Skeletal muscle cell (primary cell): ENCODE data around the gene DMAP1.

Experiments used
- DNase-seq: peaks from one replicate; pipeline ENCODE4 v3.0.0-alpha.2; 2010; ENCODE audit warnings: low read depth
- H3K4me3 ChIP-seq: 2 replicates; pipeline ENCODE4 v1.5.1; 2011; ENCODE audit warnings: low read depth, mild to moderate bottlenecking, control low read depth, low read length, moderate library complexity

DMAP1 gene

GRCh38 chr1:44249543-44249942 is 36.3 kb downstream of the DMAP1 start:
- H3K4me3 ChIP-seq: no peak overlapping the region
- DNase-seq: no peak

GRCh38 chr1:44250068-44250781 is 37.0 kb downstream of the DMAP1 start:
- H3K4me3 ChIP-seq: no peak overlapping the region
- DNase-seq: no peak

DNA sequence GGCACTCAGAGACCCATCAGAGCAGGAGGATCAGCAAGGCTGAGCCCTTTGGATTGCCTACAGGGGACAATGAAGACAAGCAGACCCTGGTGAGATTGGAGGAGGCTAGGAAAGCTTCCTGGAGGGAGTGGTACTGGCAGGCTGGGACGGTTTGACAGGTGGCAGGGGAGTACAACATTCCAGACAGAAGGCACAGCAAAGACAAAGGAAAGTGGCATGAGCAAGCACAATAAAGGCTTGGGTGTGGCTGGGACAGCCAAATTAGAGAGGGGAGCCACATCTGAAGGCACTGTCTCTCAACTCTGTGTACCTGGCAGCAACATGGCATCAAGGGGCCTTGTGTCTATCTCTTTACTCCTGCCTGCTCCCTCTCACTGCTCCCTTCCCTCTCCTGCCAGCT is 38.2 kb downstream of the DMAP1 start:
- DNase-seq: no peak

GRCh38 chr1:44251989-44252671 is 38.9 kb downstream of the DMAP1 start:
- DNase-seq: no peak
- H3K4me3 ChIP-seq: no peak overlapping the region

More for the DNA sequence above, 38.2 kb downstream of the DMAP1 start:
- no peak overlapping the region for H3K4me3 ChIP-seq

GRCh38 chr1:44254392-44254910 is 41.2 kb downstream of the DMAP1 start:
- no peak overlapping the region for H3K4me3 ChIP-seq
- no peak for DNase-seq

- DNase-seq: no peak
- H3K4me3 ChIP-seq: no peak overlapping the region
These were observed 43.7 kb downstream of the DMAP1 start for GRCh38 chr1:44256762-44257554.

DNA sequence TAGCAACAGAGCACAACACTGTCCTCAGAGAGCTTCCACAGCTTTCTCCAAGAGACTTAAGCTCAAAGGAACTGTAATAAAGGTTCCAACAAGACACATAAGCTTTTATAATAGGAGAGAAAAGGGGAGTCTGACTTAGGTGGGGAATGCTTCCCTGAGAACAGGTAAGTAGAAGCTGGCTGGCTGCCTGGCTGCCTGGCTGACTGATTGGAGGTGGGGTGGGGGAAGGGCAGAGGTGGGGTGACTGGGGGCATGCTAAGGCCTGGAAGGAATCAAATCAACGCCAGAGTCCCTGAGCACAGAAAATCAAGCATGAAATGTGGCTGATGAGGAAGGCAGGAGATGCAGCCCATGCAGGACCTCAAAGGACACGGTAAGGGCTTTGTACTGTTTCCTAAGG is 45.8 kb downstream of the DMAP1 start:
- no peak overlapping the region for H3K4me3 ChIP-seq
- no peak for DNase-seq

DNA sequence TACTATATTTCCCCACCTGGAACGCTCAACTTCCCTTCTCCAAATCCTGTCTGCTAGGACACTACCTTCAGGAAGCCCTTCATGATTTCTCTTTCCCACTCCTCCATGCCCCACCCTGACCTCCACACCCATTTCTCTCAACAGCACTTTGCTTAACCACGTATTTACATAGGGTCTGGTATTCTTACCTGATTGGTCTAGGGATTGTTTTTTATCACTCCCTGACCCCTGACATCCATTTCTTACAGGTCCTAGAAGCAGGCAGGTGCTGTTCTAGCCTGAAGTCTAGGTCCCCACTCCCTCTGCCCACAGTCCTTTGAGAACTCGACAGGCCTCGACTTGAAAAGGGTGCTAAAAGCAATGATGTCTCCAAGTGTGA is 47.5 kb downstream of the DMAP1 start:
- no peak overlapping the region for H3K4me3 ChIP-seq
- no peak for DNase-seq

DNA sequence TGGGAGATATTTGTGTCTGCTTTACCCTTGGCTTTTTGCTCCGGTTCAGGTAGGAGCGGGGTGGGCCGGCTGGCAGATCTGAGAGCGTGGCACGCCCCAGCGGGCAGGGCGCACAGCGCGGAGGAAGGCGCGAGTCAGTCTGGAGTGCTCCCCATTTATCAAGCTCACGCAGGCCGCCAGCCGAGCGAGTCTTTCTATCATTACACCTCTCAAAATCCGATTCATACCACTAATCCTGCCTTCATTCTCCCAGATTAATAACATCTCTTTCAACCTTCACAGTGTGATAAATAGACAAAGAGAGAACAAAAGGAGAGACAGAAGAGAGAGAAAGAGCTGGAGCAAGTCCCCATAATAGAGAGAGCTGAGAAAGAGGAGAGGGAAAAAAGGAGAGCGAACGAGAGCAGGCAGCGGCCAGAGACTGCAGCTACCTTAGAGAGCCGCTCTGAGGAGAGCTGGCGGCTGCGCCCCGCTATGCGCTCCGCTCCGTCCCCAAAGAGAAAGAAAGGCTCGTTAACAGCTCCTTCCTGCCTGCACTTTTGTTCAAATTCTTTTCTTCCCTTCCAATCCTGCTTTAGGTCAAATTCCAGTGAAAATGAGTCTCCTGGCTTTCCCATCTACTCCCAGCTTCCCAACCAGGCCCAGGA is 48.0 kb downstream of the DMAP1 start:
- no peak for DNase-seq
- H3K4me3 ChIP-seq: no peak overlapping the region

DNA sequence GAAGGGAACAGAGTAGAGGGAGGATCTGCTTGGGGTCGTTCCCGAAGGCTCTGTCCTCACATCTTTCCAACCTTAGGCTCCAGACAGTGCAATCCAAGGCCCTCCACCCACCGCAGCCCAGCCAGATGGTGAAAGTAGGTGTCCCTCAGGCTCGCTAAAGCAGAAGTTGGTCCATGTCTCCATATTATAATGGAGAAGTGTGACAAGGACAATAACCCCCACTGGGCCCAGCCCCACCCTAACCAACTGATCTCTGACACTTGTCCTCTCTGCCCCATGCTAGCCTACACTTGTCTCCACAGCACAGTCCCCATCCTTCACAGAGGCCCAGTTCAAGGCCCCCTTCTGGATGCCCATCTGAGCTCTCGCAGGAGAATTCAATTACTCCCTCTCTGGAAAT is 48.7 kb downstream of the DMAP1 start:
- no peak for DNase-seq
- no peak overlapping the region for H3K4me3 ChIP-seq

DNA sequence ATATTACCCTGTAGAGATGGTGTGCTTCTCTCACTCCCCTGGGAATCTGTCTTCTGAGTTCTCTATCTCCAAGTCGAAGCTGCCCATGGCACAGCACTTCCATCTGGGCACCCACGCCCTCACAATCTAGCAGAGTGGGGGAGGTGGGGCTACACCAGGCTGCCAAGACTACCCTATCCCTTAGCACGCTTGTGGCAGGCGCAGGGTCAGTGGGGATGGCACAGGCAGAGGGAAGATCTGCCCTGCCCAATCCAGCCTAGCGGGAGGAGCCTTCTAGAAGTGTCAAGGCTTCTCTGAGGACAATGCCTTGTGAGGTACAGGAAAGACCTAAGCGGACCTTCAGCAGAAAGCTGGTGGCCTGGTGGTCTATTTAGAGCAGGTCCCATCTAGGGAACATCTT is 49.1 kb downstream of the DMAP1 start:
- DNase-seq: no peak
- H3K4me3 ChIP-seq: no peak overlapping the region

DNA sequence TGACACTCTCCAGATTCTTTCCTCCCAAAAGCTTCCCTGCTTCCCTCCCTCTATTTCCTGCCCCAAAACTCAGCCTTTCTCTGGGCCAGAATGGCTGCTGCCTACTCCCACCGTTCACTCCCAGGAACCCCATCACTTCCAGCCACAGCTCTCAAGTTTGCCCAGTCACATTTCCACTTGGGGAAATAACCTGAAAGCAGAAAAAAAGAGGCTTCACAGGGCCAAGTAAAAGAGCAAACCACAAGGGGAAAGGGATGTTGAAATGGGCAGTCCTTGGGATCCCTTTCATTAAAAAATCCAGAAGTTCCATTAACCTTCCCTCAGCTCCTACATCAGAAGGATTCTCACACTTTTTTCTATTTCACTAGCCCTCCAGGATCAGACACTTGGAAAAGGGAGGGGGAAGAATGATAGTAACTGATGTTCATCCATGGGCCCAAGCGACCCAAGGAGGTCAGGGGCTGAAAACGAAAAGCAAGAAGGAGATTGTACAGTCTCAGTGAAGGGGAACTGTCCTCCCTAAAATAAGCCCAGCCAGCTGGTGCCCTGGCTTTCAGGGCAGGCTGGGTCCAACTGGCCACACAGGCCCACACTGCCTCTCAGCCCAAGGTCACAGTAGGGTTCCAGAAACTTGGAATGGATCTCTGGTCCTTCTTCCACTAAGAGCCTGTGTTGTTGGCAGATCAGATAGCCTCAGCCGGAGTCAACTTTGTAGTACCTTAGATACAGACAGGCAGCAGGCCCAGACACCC is 49.7 kb downstream of the DMAP1 start:
- no peak overlapping the region for H3K4me3 ChIP-seq
- DNase-seq: no peak

GRCh38 chr1:44263568-44264450 is 50.5 kb downstream of the DMAP1 start:
- no peak for DNase-seq
- no peak overlapping the region for H3K4me3 ChIP-seq

DNA sequence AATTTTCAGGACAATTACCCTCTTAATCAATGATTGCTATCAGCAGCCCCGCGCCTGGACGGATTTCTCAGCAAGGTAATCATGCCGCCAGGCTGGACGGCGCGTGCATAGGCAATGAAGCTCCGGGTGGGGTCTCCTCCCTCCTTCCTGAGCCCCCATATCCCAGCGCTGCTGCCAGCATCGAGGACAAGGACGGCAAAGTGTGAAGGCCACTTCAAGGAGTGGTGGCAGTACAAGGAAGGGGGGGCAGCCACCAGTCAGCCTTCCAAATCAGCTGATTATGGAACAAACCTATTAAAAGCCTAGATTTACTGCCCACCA is 51.1 kb downstream of the DMAP1 start:
- no peak overlapping the region for H3K4me3 ChIP-seq
- DNase-seq: no peak

DNA sequence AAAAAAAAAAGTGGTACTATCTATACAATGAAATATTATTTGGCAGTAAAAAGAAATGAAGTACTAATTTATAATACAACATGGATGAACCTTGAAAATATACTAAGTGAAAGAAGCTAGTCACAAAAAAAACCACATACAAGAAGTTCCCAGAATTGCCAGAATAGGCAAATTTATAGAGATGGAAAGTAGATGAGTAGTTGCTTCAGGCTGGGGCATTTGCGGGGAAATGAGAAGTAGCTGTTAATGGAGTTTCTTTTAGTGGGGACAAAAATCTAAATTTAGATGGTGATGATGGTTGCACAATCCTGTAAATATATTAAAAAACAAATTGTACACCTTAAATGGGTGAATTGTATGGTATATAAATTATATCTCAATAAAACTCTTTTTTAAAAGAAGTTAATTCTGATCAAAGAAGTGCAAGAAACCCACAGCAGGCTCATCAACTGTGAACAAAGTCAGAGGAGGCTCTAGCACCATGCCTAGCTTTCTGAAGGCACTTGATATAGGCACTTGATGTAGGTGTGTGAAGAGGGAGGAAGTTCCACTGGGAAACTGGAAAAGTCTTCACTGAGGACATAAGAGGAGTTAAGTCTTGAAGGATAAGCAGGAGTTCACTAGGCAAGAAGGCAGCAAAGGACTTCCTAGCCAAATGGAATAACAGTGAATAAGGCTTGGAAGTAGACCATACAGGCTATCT is 52.5 kb downstream of the DMAP1 start:
- DNase-seq: no peak

DNA sequence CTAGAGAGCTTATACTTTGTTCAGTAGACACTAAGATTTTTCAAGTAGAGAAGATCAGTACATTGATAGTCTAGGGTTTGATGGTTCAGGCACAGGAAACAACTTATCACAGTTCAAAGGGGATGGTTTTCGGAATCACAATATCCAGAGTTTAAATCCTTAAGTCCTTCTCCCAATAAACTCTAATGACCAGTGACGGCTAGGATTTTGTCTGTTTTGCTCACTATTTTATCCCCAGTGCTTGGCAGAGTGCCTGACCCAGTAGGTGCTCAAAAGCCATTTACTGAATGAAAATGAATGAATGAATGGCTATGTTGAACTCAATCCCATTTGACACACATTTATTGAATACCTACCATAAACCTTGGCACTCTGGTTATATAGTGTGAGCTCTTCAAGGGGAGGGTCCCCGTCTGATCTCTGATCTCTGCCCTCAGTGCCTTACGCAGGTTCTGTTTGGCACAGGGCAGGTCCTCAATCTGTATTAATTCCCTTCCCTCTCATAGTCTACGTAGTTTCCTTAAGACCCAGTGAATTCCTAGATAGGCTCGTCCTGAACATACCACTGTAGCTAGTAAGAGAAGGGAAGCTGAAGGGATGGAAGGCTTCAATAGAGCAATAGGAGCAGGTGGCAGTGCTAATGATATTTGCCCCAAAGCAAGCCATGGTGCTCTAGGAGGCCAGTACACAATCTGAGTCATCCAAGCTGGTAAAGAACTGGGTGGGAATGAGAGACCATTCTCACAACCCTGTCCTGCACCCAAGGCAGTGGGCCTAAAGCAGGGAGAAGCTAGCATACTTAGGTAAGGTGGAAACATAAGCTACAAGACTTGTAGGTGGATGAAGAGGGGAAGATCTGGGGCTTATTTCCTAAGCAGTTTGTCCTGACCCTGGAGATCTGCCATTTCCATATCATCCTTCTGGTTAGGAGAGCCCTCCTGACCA is 53.4 kb downstream of the DMAP1 start:
- no peak overlapping the region for H3K4me3 ChIP-seq
- no peak for DNase-seq

More for the DNA sequence above, 52.5 kb downstream of the DMAP1 start:
- H3K4me3 ChIP-seq: no peak overlapping the region

DNA sequence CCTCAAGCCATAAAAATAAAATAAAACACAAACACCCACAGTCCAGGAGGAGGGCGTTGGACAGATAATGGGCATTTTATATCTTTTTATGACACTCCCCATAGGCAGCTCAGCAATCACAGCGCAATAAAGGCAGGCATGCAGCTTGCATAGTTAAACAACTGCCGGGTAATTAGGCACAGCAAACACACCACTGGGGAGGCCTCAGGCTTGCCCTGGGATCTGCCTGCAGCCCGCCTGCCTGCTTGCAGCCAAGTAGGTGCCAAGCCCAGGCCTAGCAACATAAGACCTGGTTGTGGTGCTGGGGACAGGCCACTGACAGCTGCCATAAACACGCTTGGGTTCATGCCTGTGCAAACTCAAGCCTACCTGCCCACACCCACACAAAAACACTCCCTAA is 54.2 kb downstream of the DMAP1 start:
- H3K4me3 ChIP-seq: no peak overlapping the region
- no peak for DNase-seq
